ENCODE measurements around the gene CA11. TPM values are rescaled to one million over a fixed set of nuclear protein-coding genes. Genes with fewer than 3 reads are reported as not detected.
"Not testable (repeated sequence)": the region's sequence is repeated elsewhere in the genome, so short reads cannot be mapped to it uniquely, and the experiment has no call there.

CA11 gene
- total and polyA plus RNA-seq, 5 experiments from 2014 or later: 6.6 to 21.3 (median 14.1) TPM

DNA sequence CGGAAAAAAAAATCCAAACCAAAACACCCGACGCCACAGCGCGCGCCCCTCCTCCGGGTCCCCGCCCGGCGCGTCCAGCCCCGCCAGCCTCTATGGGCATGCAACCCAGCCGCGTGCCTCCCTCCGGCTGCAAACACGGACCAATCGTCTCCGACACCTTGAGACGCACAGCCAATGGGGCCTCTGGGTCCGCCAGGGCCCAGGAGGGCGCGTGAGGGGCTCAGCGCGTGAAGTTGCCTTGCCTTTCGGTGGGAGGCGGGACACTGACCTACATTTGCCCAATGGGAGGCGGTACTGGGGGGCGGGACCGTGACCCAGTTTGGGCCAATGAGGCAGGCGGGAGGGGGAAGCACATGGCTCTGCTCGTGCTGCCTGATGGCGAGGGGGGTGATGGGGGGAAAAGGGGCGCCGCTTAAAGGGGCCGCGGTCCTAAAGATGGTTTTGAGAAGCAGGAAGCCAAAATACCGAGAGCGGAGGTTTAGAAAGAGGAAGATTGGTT lies 8.5 kb downstream of the CA11 start:
- Mint-ChIP-seq H3K36me3 (peaks cover 0 to 16% (median under 1%) of the 10 kb centered on the region in 3 donors), H3K27me3 (no peaks in the 10 kb centered on the region), H3K4me1 (peaks cover 31 to 59% (median 52%) of the 10 kb centered on the region in 4 donors), H3K9me3 (peaks cover 0 to 8% (median 0%) of the 10 kb centered on the region in 9 donors), H3K27ac (peak overlapping the region; percentile 97 to 100 (median 99)), H3K4me3 (peak overlapping the region; percentile 81 to 100 (median 98))
- POLR2A ChIA-PET: interaction anchor here (0.6 to 6.2 kb wide), 23 partner anchors 8 to 1777 kb away, joined by 3 to 70 read pairs (median 5); partner anchors contain the start of genes CA11, FAM83E, RPL18 and SPHK2
- peak; percentile 80 to 81 for ATAC-seq
- peak; percentile 97 to 100 (median 100) for DNase-seq

DNA sequence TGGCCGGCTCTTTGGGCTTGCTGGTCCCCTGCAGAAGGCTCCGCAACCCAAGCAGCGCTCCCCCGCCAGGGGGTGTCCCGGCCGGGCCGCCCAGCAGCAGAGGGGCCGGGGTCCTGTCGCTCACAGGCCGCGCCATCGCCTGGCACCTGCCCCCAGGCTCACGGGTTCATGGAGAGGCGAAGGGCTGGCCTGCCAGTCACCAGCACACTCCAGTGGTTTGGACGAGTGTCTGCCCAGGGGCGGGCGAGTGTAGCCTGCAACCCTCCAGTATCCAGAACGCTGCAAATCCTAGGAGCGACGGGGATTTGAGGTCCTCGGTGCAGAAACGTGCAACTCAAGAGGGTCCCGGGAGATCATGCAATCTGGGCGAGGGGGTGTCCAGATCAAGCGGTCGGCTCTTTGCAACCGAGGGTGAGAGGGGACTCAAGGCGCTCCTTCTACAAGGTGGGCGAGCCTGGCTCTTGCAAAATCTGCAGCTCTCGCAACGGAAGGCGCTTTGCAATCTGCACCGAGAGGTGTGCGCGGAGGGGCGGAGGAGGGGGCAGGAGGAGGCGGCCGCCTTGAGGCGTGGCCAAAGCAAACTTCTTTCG lies 9.0 kb downstream of the CA11 start, which contains the start of gene DBP:
DBP (minus strand) TSS at position 521 of the 590 bp plus-strand sequence; CDS start at position 136, 385 bp downstream.
- peak in 1 of 2 donors; percentile 2 for ATAC-seq
- H3K4me3 Mint-ChIP-seq: peak within 1 kb of the TSS; percentile 81 to 100 (median 98)
- H3K4me1 Mint-ChIP-seq: peaks cover 31 to 60% (median 55%) of the 10 kb centered on the region in 4 donors
- H3K9me3 Mint-ChIP-seq: peaks cover 0 to 8% (median 0%) of the 10 kb centered on the region in 9 donors
- peak in 3 of 10 donors; percentile 34 to 47 (median 43) for DNase-seq
- POLR2A ChIA-PET: interaction anchor here (0.6 to 6.2 kb wide), 15 partner anchors 9 to 325 kb away, joined by 3 to 70 read pairs (median 5); partner anchors contain the start of genes CA11, FAM83E, RPL18 and SPHK2
- H3K27me3 Mint-ChIP-seq: no peaks in the 10 kb centered on the region
- H3K36me3 Mint-ChIP-seq: peaks cover 0 to 21% (median 4%) of the 10 kb centered on the region in 3 donors
- peak within 1 kb of the TSS; percentile 97 to 100 (median 99) for H3K27ac Mint-ChIP-seq

- Mint-ChIP-seq H3K4me1 (peaks cover 27 to 65% (median 59%) of the 10 kb centered on the region in 4 donors), H3K4me3 (peak overlapping the region; percentile 81 to 100 (median 98)), H3K9me3 (peaks cover 0 to 8% (median 0%) of the 10 kb centered on the region in 9 donors), H3K36me3 (peaks cover 0 to 27% (median 4%) of the 10 kb centered on the region in 3 donors), H3K27ac (peak overlapping the region; percentile 93 to 100 (median 97)), H3K27me3 (no peaks in the 10 kb centered on the region)
- DNase-seq (peak in 2 of 10 donors; percentile 38 to 50), ATAC-seq (no peak)
- POLR2A ChIA-PET: interaction anchor here (0.6 to 6.2 kb wide), 10 partner anchors 8 to 326 kb away, joined by 3 to 70 read pairs (median 5); partner anchors contain the start of genes CA11, FAM83E, RPL18 and SPHK2
Observed at GRCh38 chr19:48635966-48636858, 9.8 kb downstream of the CA11 start.

GRCh38 chr19:48635263-48635965 lies 10.6 kb downstream of the CA11 start:
- Mint-ChIP-seq H3K36me3 (peaks cover 0 to 31% (median 5%) of the 10 kb centered on the region in 3 donors), H3K27ac (peak overlapping the region; percentile 94 to 100 (median 96)), H3K4me1 (peaks cover 27 to 66% (median 61%) of the 10 kb centered on the region in 4 donors), H3K27me3 (no peaks in the 10 kb centered on the region), H3K9me3 (peaks cover 0 to 8% (median 0%) of the 10 kb centered on the region in 9 donors), H3K4me3 (peak overlapping the region; percentile 81 to 100 (median 98))
- peak in 1 of 2 donors; percentile 7 for ATAC-seq
- POLR2A ChIA-PET: interaction anchor here (0.6 to 6.2 kb wide), 10 partner anchors 7 to 90 kb away, joined by 3 to 70 read pairs (median 32); partner anchors contain the start of genes CA11, FAM83E, RPL18 and SPHK2
- DNase-seq: peak; percentile 58 to 84 (median 76)

GRCh38 chr19:48634424-48635262 lies 11.3 kb downstream of the CA11 start:
- ATAC-seq (peak; percentile 8 to 15), DNase-seq (peak; percentile 85 to 95 (median 88))
- POLR2A ChIA-PET: interaction anchor here (0.7 to 3.0 kb wide), 7 partner anchors 10 to 1235 kb away, joined by 3 to 42 read pairs (median 18); partner anchors contain the start of genes CA11, RPL18 and SPHK2
- peak overlapping the region; percentile 70 to 96 (median 95) for H3K27ac Mint-ChIP-seq
- no peaks in the 10 kb centered on the region for H3K27me3 Mint-ChIP-seq
- H3K9me3 Mint-ChIP-seq: peaks cover 0 to 8% (median 0%) of the 10 kb centered on the region in 9 donors
- peak overlapping the region; percentile 78 to 93 (median 86) for H3K4me3 Mint-ChIP-seq
- peaks cover 0 to 39% (median 8%) of the 10 kb centered on the region in 3 donors for H3K36me3 Mint-ChIP-seq
- H3K4me1 Mint-ChIP-seq: peaks cover 24 to 62% (median 59%) of the 10 kb centered on the region in 4 donors

DNA sequence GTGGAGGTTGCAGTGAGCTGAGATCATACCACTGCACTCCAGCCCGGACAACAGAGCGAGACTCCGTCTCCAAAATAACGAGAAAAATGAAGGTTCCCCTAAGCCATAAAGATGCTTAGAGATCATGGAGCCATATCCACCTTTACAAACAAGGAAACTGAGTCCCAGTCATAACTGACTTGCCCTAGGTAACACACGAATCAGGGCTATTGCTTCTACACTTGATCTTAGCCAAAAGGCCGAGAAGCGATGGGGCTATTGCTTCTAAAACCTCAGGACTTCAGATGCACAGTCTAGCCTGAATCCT lies 12.0 kb downstream of the CA11 start:
- Mint-ChIP-seq H3K4me1 (peaks cover 20 to 56% (median 53%) of the 10 kb centered on the region in 4 donors), H3K9me3 (peaks cover 0 to 8% (median 0%) of the 10 kb centered on the region in 9 donors), H3K27ac (peak overlapping the region; percentile 70 to 96 (median 95)), H3K4me3 (peak overlapping the region; percentile 78 to 93 (median 86)), H3K27me3 (no peaks in the 10 kb centered on the region), H3K36me3 (peaks cover 0 to 43% (median 8%) of the 10 kb centered on the region in 3 donors)
- POLR2A ChIA-PET: interaction anchor here (1.0 to 3.0 kb wide), 6 partner anchors 10 to 1236 kb away, joined by 3 to 42 read pairs (median 23); partner anchors contain the start of genes CA11, RPL18 and SPHK2
- DNase-seq (no peak), ATAC-seq (no peak)

DNA sequence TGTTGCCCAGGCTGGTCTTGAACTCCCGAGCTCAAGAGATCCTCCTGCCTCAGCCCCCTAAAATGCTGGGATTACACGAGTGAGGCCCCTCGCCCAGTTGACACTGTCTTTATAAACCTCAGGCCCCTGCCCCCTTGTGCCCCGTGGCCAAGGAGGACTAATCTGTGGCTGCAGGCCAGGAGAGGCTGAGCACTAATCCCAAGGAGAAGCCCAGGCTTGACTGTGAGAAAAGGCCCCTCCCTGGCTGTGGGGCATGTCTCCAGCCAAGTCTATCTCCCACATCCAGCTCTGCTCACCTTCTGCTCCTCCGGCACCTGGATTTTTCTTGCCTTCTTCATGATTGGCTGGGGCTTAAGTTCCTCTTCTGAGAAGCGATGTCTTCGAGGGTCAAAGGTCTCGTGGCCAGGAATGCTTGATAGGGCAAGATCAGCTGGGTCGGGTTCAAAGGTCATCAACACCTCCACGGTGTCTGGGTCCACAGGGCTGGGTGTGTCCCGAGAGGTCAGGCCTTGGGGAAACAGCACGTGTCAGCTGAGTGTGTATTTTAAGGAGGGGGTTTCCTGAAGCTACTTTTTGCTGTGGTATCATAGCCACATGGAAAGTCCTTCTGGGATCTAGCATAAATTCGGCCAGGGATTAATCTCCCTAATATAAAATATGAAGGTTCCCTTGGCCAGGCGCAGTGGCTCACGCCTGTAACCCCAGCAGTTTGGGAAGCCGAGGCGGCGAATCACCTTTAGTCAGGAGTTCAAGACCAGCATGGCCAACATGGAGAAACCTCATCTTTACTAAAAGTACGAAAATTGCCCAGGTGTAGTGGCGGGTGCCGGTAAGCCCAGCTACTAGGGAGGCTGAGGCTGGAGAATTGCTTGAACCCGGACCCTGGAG lies 12.6 kb downstream of the CA11 start:
- no peaks in the 10 kb centered on the region for H3K27me3 Mint-ChIP-seq
- peaks cover 15 to 53% (median 48%) of the 10 kb centered on the region in 4 donors for H3K4me1 Mint-ChIP-seq
- H3K9me3 Mint-ChIP-seq: peaks cover 0 to 2% (median 0%) of the 10 kb centered on the region in 9 donors
- peaks cover 0 to 47% (median 8%) of the 10 kb centered on the region in 3 donors for H3K36me3 Mint-ChIP-seq
- H3K27ac Mint-ChIP-seq: peak overlapping the region in 8 of 10 donors; percentile 92 to 96 (median 95)
- DNase-seq: no peak
- POLR2A ChIA-PET: interaction anchor here (0.7 to 3.0 kb wide), 7 partner anchors 10 to 1875 kb away, joined by 3 to 42 read pairs (median 18); partner anchors contain the start of genes CA11, RPL18 and SPHK2
- no peak for ATAC-seq
- H3K4me3 Mint-ChIP-seq: peak overlapping the region; percentile 78 to 93 (median 86)

- POLR2A ChIA-PET: interaction anchor here (0.7 to 4.3 kb wide), 7 partner anchors 9 to 1874 kb away, joined by 4 to 42 read pairs (median 20); partner anchors contain the start of genes CA11, RPL18 and SPHK2
Observed at GRCh38 chr19:48632692-48633147, 13.3 kb downstream of the CA11 start.

GRCh38 chr19:48632286-48632685 lies 13.7 kb downstream of the CA11 start:
- ATAC-seq, DNase-seq, H3K27me3 Mint-ChIP-seq, H3K9me3 Mint-ChIP-seq: not testable (repeated sequence)
- H3K4me1 Mint-ChIP-seq: peaks cover 11 to 49% (median 43%) of the 10 kb centered on the region in 4 donors
- peak overlapping the region in 9 of 10 donors; percentile 20 to 96 (median 85) for H3K27ac Mint-ChIP-seq
- peak overlapping the region; percentile 4 to 52 (median 27) for H3K4me3 Mint-ChIP-seq
- POLR2A ChIA-PET: interaction anchor here (0.7 to 4.3 kb wide), 6 partner anchors 9 to 1874 kb away, joined by 3 to 37 read pairs (median 11); partner anchors contain the start of gene CA11
- peaks cover 0 to 47% (median 8%) of the 10 kb centered on the region in 3 donors for H3K36me3 Mint-ChIP-seq

More at GRCh38 chr19:48632692-48633147, 13.3 kb downstream of the CA11 start:
- Mint-ChIP-seq H3K36me3 (peaks cover 0 to 47% (median 8%) of the 10 kb centered on the region in 3 donors), H3K27ac (peak overlapping the region in 9 of 10 donors; percentile 20 to 96 (median 85)), H3K4me1 (peaks cover 13 to 49% (median 42%) of the 10 kb centered on the region in 4 donors), H3K27me3 (no peaks in the 10 kb centered on the region), H3K9me3 (no peaks in the 10 kb centered on the region), H3K4me3 (peak overlapping the region in 9 of 10 donors; percentile 4 to 52 (median 26))
- ATAC-seq (no peak), DNase-seq (no peak)

Measured in naive thymus-derived CD8-positive, alpha-beta T cell (primary cell).